ENCODE results near the gene RSRP1. TPM values are rescaled to one million over a fixed set of nuclear protein-coding genes. Genes with fewer than 3 reads are reported as not detected.

Gene RSRP1, protein sequence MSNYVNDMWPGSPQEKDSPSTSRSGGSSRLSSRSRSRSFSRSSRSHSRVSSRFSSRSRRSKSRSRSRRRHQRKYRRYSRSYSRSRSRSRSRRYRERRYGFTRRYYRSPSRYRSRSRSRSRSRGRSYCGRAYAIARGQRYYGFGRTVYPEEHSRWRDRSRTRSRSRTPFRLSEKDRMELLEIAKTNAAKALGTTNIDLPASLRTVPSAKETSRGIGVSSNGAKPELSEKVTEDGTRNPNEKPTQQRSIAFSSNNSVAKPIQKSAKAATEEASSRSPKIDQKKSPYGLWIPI
- 74.5 and 90.4 TPM in 2 replicates for total RNA-seq (2014; rRNA removed; shearing (Covaris generic))

DNA sequence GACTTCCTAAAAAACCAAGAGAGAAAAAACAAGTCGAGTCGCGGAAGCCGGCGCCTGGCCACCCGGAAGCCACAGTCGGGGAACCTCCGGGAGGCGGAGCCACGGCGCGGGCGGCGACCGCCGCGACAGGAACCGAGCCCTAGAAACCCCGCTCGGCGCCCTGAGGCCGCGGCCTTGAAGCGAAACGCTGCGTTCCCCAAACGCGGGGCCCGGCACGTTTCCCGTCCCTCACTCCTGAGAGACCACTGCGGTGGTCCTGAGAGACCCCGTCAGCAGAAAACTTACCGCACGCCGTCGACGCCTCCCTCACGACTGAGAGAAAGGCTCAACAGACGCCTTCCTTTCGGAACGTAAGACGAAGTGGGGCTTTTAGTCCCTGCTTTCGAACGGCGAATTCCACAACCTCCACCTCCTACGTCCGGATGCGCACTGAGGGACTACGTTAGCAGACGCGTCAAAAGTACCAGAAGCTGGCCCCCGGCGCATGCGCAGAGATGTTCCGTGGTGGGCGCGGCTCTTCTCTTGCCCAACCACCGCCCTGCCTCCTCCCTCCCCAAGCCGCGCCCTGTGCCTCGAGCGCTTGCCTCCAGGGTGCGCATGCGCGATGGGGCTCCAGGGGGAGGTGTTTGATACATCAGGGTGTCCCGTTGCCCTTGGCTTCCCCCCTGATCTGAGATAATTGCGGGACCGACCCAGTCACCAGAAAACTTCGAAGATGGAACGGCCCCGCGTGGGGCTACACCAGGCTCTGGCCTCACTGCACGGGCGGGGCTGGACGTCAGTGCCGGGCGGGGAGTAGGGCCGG, at the start of gene RSRP1:
TSS of gene RSRP1 (minus strand) at position 431 of the 805 bp plus-strand sequence. CDS start 491 bp downstream, outside the sequence.

DNA sequence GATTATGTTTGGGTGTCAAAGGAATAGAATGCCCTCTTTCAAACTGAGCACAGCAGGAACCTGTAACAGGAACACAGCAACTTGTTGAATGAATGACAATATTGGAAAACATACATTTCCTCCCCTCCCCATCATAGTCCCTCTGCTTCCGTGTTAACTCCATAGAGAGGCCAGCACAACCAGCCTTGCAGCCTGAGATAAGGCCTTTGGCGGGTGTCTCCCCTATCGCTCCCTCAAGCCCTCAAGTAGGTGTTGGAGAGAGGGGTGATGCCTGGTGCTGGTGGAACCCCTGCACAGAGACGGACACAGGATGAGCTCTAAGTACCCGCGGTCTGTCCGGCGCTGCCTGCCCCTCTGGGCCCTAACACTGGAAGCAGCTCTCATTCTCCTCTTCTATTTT, 25.0 kb upstream of the RSRP1 start, which contains the start of gene RHD:
TSS of gene RHD (plus strand) at position 272 of the 400 bp plus-strand sequence. CDS start at position 311, 39 bp downstream.

DNA sequence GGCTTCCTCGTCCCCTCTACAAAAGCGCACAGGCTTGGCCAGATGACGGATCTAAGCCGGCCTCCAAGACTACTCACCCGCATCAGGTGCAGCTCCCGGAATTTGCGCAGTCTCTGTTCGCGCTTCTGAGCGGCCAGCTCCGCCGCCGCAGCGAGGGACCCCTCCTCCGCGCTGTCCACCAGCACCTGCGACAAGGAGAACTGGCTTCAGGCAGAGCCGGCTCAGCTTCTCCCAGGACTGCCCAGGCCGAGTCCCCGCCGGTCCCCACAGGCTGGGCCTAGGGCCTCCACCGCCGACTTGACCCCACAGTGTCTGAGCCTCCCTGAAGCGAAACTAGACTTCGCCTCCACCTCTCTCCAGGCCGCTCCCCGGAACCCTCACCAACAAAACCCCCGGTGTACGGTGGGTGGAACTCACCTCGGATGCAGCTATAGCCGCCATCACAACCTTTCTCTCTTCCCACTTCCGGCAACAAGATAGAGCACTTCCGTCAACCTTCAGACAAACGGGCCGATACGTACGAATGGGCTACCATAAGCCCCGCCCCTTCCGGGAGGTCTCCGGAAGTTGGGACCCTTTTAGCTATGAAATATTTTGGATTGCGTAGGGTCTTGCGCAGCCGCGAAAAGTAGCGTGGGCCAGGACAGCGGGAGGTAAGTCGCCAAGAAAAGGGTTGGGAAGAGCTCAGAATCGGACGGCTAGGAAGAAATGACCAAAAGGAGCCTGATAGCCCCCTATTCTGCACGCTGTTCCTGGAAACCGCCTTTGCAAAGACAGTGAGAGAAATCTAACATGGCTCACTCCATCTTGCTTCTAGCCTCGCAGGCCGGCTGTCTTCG, 15.0 kb downstream of the RSRP1 start, which contains the start of gene SYF2:
TSS of gene SYF2 (minus strand) at position 476 of the 839 bp plus-strand sequence. CDS start at position 441, 35 bp downstream.

Other genes starting within 250 kb of the RSRP1 start
- 68.2 and 90.2 TPM in 2 replicates for gene SYF2, start 15.0 kb downstream of the RSRP1 start, total RNA-seq (2014; rRNA removed; shearing (Covaris generic))
- gene RHD, start 25.1 kb upstream of the RSRP1 start, total RNA-seq (2014; rRNA removed; shearing (Covaris generic)): not detected in 2 replicates
- gene TMEM50A, start 90.9 kb upstream of the RSRP1 start, total RNA-seq (2014; rRNA removed; shearing (Covaris generic)): 58.9 and 77.4 TPM in 2 replicates
- gene RHCE, start 173.4 kb upstream of the RSRP1 start, total RNA-seq (2014; rRNA removed; shearing (Covaris generic)): 1.0 and 2.4 TPM in 2 replicates
- 12.9 and 13.0 TPM in 2 replicates for gene MACO1, start 183.4 kb upstream of the RSRP1 start, total RNA-seq (2014; rRNA removed; shearing (Covaris generic))

Data from A375 (cell line).